ENCODE measurements around the gene TTC39B. TPM values are rescaled to one million over a fixed set of nuclear protein-coding genes. Genes with fewer than 3 reads are reported as not detected.

The TTC39B gene
- total RNA-seq, 2 experiments from 2014 or later: 43.9 to 46.4 TPM

GRCh38 chr9:15219546-15219945 lies 87.5 kb downstream of the TTC39B start:
- CTCF ChIA-PET: interaction anchor here (0.6 to 1.3 kb wide), 3 partner anchors 9 to 92 kb away, joined by 3 to 4 read pairs (median 3); no protein-coding TSS in a partner anchor
- Mint-ChIP-seq H3K4me3 (no peak overlapping the region), H3K27ac (no peak overlapping the region), H3K9me3 (no peaks in the 10 kb centered on the region), H3K36me3 (ENCODE audit: low read depth) (peaks cover 14% of the 10 kb centered on the region), H3K4me1 (ENCODE audit: low read depth) (peaks cover 25% of the 10 kb centered on the region), H3K27me3 (ENCODE audit: low read depth) (no peaks in the 10 kb centered on the region)
- no peak for DNase-seq
- intact Hi-C loops (cut with micrococcal nuclease): no loop called here

- Mint-ChIP-seq H3K9me3 (no peaks in the 10 kb centered on the region), H3K27me3 (ENCODE audit: low read depth) (no peaks in the 10 kb centered on the region), H3K4me3 (no peak overlapping the region), H3K4me1 (ENCODE audit: low read depth) (peaks cover 23% of the 10 kb centered on the region), H3K36me3 (ENCODE audit: low read depth) (peaks cover 10% of the 10 kb centered on the region), H3K27ac (no peak overlapping the region)
- intact Hi-C loops (cut with micrococcal nuclease): no loop called here
- CTCF ChIA-PET: interaction anchor here (0.6 kb wide), 1 partner anchor 52 kb away, joined by 3 read pairs; no protein-coding TSS in a partner anchor
- DNase-seq: no peak
Measured at GRCh38 chr9:15218994-15219393, 88.0 kb downstream of the TTC39B start.

- DNase-seq: no peak
- CTCF ChIA-PET: interaction anchor here (0.7 to 4.8 kb wide), 12 partner anchors 8 to 429 kb away, joined by 3 to 24 read pairs (median 4); partner anchors contain the start of gene SNAPC3
- intact Hi-C loops (cut with micrococcal nuclease): no loop called here
- Mint-ChIP-seq H3K4me3 (no peak overlapping the region), H3K4me1 (ENCODE audit: low read depth) (peaks cover 6% of the 10 kb centered on the region), H3K9me3 (no peaks in the 10 kb centered on the region), H3K36me3 (ENCODE audit: low read depth) (peaks cover 23% of the 10 kb centered on the region), H3K27ac (no peak overlapping the region), H3K27me3 (ENCODE audit: low read depth) (no peaks in the 10 kb centered on the region)
Measured at GRCh38 chr9:15213249-15213648, 93.8 kb downstream of the TTC39B start.

GRCh38 chr9:15211815-15212495 lies 95.1 kb downstream of the TTC39B start:
- H3K4me3 Mint-ChIP-seq: no peak overlapping the region
- peaks cover 10% of the 10 kb centered on the region for H3K4me1 Mint-ChIP-seq (ENCODE audit: low read depth)
- CTCF ChIA-PET: interaction anchor here (0.6 to 4.8 kb wide), 19 partner anchors 8 to 430 kb away, joined by 3 to 24 read pairs (median 4); partner anchors contain the start of gene SNAPC3
- DNase-seq: no peak
- peaks cover 4% of the 10 kb centered on the region for H3K9me3 Mint-ChIP-seq
- H3K27me3 Mint-ChIP-seq (ENCODE audit: low read depth): no peaks in the 10 kb centered on the region
- intact Hi-C loops (cut with micrococcal nuclease): loop anchor here (1.0 to 2.0 kb wide), 7 partner anchors 16 to 394 kb away; partner anchors contain the start of gene SNAPC3
- H3K27ac Mint-ChIP-seq: no peak overlapping the region
- H3K36me3 Mint-ChIP-seq (ENCODE audit: low read depth): peaks cover 29% of the 10 kb centered on the region

- intact Hi-C loops (cut with micrococcal nuclease): loop anchor here (1.0 to 2.0 kb wide), 7 partner anchors 17 to 395 kb away; partner anchors contain the start of gene SNAPC3
- peaks cover 14% of the 10 kb centered on the region for H3K4me1 Mint-ChIP-seq (ENCODE audit: low read depth)
- CTCF ChIA-PET: interaction anchor here (0.6 to 4.8 kb wide), 15 partner anchors 9 to 341 kb away, joined by 3 to 24 read pairs (median 4); no protein-coding TSS in a partner anchor
- no peak overlapping the region for H3K4me3 Mint-ChIP-seq
- H3K9me3 Mint-ChIP-seq: peaks cover 8% of the 10 kb centered on the region
- no peak overlapping the region for H3K27ac Mint-ChIP-seq
- no peaks in the 10 kb centered on the region for H3K27me3 Mint-ChIP-seq (ENCODE audit: low read depth)
- DNase-seq: peak; percentile 69
- H3K36me3 Mint-ChIP-seq (ENCODE audit: low read depth): peaks cover 33% of the 10 kb centered on the region
Measured at GRCh38 chr9:15211160-15211814, 95.7 kb downstream of the TTC39B start.

GRCh38 chr9:15206903-15207696 lies 99.9 kb downstream of the TTC39B start:
- Mint-ChIP-seq H3K27me3 (ENCODE audit: low read depth) (no peaks in the 10 kb centered on the region), H3K4me3 (no peak overlapping the region), H3K36me3 (ENCODE audit: low read depth) (peaks cover 40% of the 10 kb centered on the region), H3K27ac (peak overlapping the region; percentile 11), H3K9me3 (peaks cover 8% of the 10 kb centered on the region), H3K4me1 (ENCODE audit: low read depth) (peaks cover 15% of the 10 kb centered on the region)
- CTCF ChIA-PET: interaction anchor here (1.0 kb wide), 2 partner anchors 25 to 384 kb away, joined by 3 read pairs; no protein-coding TSS in a partner anchor
- DNase-seq: no peak
- intact Hi-C loops (cut with micrococcal nuclease): loop anchor here (5.0 kb wide), 2 partner anchors 55 to 345 kb away; partner anchors contain the start of gene CCDC171

GRCh38 chr9:15205632-15206420 lies 101.2 kb downstream of the TTC39B start:
- H3K4me3 Mint-ChIP-seq: no peak overlapping the region
- peaks cover 12% of the 10 kb centered on the region for H3K4me1 Mint-ChIP-seq (ENCODE audit: low read depth)
- H3K36me3 Mint-ChIP-seq (ENCODE audit: low read depth): peaks cover 44% of the 10 kb centered on the region
- CTCF ChIA-PET: interaction anchor here (0.6 to 1.0 kb wide), 3 partner anchors 26 to 386 kb away, joined by 3 read pairs; no protein-coding TSS in a partner anchor
- H3K27ac Mint-ChIP-seq: no peak overlapping the region
- intact Hi-C loops (cut with micrococcal nuclease): loop anchor here (5.0 kb wide), 2 partner anchors 56 to 346 kb away; partner anchors contain the start of gene CCDC171
- no peak for DNase-seq
- peaks cover 8% of the 10 kb centered on the region for H3K9me3 Mint-ChIP-seq
- no peaks in the 10 kb centered on the region for H3K27me3 Mint-ChIP-seq (ENCODE audit: low read depth)

GRCh38 chr9:15203581-15203980 lies 103.4 kb downstream of the TTC39B start:
- intact Hi-C loops (cut with micrococcal nuclease): no loop called here
- Mint-ChIP-seq H3K36me3 (ENCODE audit: low read depth) (peaks cover 31% of the 10 kb centered on the region), H3K4me3 (no peak overlapping the region), H3K9me3 (peaks cover 8% of the 10 kb centered on the region), H3K4me1 (ENCODE audit: low read depth) (peaks cover 12% of the 10 kb centered on the region), H3K27me3 (ENCODE audit: low read depth) (no peaks in the 10 kb centered on the region), H3K27ac (no peak overlapping the region)
- DNase-seq: no peak
- CTCF ChIA-PET: interaction anchor here (1.0 kb wide), 1 partner anchor 9 kb away, joined by 3 read pairs; no protein-coding TSS in a partner anchor

GRCh38 chr9:15200111-15200510 lies 106.9 kb downstream of the TTC39B start:
- Mint-ChIP-seq H3K4me3 (no peak overlapping the region), H3K4me1 (ENCODE audit: low read depth) (no peaks in the 10 kb centered on the region), H3K27me3 (ENCODE audit: low read depth) (no peaks in the 10 kb centered on the region), H3K27ac (no peak overlapping the region), H3K36me3 (ENCODE audit: low read depth) (peaks cover 31% of the 10 kb centered on the region), H3K9me3 (peaks cover 5% of the 10 kb centered on the region)
- intact Hi-C loops (cut with micrococcal nuclease): no loop called here
- CTCF ChIA-PET: no interaction called here
- no peak for DNase-seq

GRCh38 chr9:15192856-15193255 lies 114.2 kb downstream of the TTC39B start:
- CTCF ChIA-PET: no interaction called here
- DNase-seq: no peak
- H3K36me3 Mint-ChIP-seq (ENCODE audit: low read depth): peaks cover 53% of the 10 kb centered on the region
- H3K27ac Mint-ChIP-seq: no peak overlapping the region
- peaks cover 11% of the 10 kb centered on the region for H3K4me1 Mint-ChIP-seq (ENCODE audit: low read depth)
- no peak overlapping the region for H3K4me3 Mint-ChIP-seq
- H3K27me3 Mint-ChIP-seq (ENCODE audit: low read depth): no peaks in the 10 kb centered on the region
- intact Hi-C loops (cut with micrococcal nuclease): no loop called here
- H3K9me3 Mint-ChIP-seq: peaks cover 5% of the 10 kb centered on the region

GRCh38 chr9:15191378-15191777 lies 115.6 kb downstream of the TTC39B start:
- no peak overlapping the region for H3K4me3 Mint-ChIP-seq
- peaks cover 11% of the 10 kb centered on the region for H3K4me1 Mint-ChIP-seq (ENCODE audit: low read depth)
- peak; percentile 21 for DNase-seq
- peaks cover 5% of the 10 kb centered on the region for H3K9me3 Mint-ChIP-seq
- CTCF ChIA-PET: interaction anchor here (0.6 kb wide), 1 partner anchor 90 kb away, joined by 4 read pairs; no protein-coding TSS in a partner anchor
- peaks cover 51% of the 10 kb centered on the region for H3K36me3 Mint-ChIP-seq (ENCODE audit: low read depth)
- intact Hi-C loops (cut with micrococcal nuclease): no loop called here
- no peak overlapping the region for H3K27ac Mint-ChIP-seq
- no peaks in the 10 kb centered on the region for H3K27me3 Mint-ChIP-seq (ENCODE audit: low read depth)

All from activated naive CD4-positive, alpha-beta T cell treated with anti-CD3 and anti-CD28 coated beads for 36 hours (primary cell).